Transverse colon (tissue), 3 donors: ENCODE measurements around the gene RASAL1.

ENCODE experiments used
- CTCF ChIP-seq, 5 experiments: fragments of 200-600 bp in 3 of 5; fragments of 450-650 bp in 2 of 5; sonication (generic) in 3 of 5; IDR thresholded peaks; 1 replicate in 2 of 5; 2 replicates in 3 of 5; pipeline ENCODE4 v1.5.1; 2016 to 2017; ENCODE audit warnings: antibody characterized with exemption in 5 of 5, inconsistent platforms in 3 of 5, mild to moderate bottlenecking in 2 of 5, moderate library complexity in 1 of 5
- POLR2A ChIP-seq: fragments of 450-650 bp; IDR thresholded peaks from one replicate; pipeline ENCODE4 v1.6.1; 2016; ENCODE audit warnings: antibody characterized with exemption, mild to moderate bottlenecking, moderate library complexity

- TF ChIP-seq POLR2A (no peak), CTCF (IDR thresholded peaks at IDR 0.05) (no peak)
Measured at GRCh38 chr12:113164014-113164413, 28.5 kb upstream of the RASAL1 start.
